H9 (cell line): ENCODE measurements around the gene OSBP. TPM values are rescaled to one million over a fixed set of nuclear protein-coding genes. Genes with fewer than 3 reads are reported as not detected.

ENCODE experiments used
- DNase-seq: peaks from one replicate; pipeline ENCODE4 v3.0.0-alpha.2; 2017
- H2AFZ ChIP-seq: one replicate; pipeline ENCODE4 v1.6.1; 2013; ENCODE audit warnings: mild to moderate bottlenecking, low read length, control low read depth, moderate library complexity
- H2AK5ac ChIP-seq: 2 replicates; pipeline ENCODE4 v1.6.1; 2013; ENCODE audit warnings: low read length, control low read depth, mixed read lengths; ENCODE audit not compliant: insufficient read length
- H2BK120ac ChIP-seq: one replicate; pipeline ENCODE4 v1.6.1; 2013; ENCODE audit warnings: low read depth, mild to moderate bottlenecking, low read length, control low read depth, inconsistent platforms; ENCODE audit not compliant: poor library complexity, severe bottlenecking
- H2BK12ac ChIP-seq: 2 replicates; pipeline ENCODE4 v1.6.1; 2013; ENCODE audit warnings: low read length, control low read depth, mixed read lengths, low read depth; ENCODE audit not compliant: insufficient read length
- H2BK15ac ChIP-seq: 2 replicates; pipeline ENCODE4 v1.6.1; 2013; ENCODE audit warnings: low read depth, low read length, control low read depth
- H2BK20ac ChIP-seq: one replicate; pipeline ENCODE4 v1.6.1; 2013; ENCODE audit warnings: low read depth, mild to moderate bottlenecking, low read length, control low read depth, inconsistent platforms; ENCODE audit not compliant: poor library complexity, severe bottlenecking
- H2BK5ac ChIP-seq: 2 replicates; pipeline ENCODE4 v1.6.1; 2013; ENCODE audit warnings: low read length, control low read depth, mixed read lengths; ENCODE audit not compliant: insufficient read length
- H3K14ac ChIP-seq: 2 replicates; pipeline ENCODE4 v1.6.1; 2013; ENCODE audit warnings: low read length, control low read depth; ENCODE audit not compliant: insufficient read depth
- H3K18ac ChIP-seq: 2 replicates; pipeline ENCODE4 v1.6.1; 2013; ENCODE audit warnings: low read depth, mild to moderate bottlenecking, mixed read lengths, low read length, control low read depth; ENCODE audit not compliant: insufficient read length
- H3K23ac ChIP-seq: 2 replicates; pipeline ENCODE4 v1.6.1; 2013; ENCODE audit warnings: low read length, control low read depth, mixed read lengths, low read depth; ENCODE audit not compliant: insufficient read length
- H3K23me2 ChIP-seq: 2 replicates; pipeline ENCODE4 v1.6.1; 2013; ENCODE audit warnings: low read depth, mild to moderate bottlenecking, mixed read lengths, low read length, control low read depth; ENCODE audit not compliant: insufficient read length, poor library complexity, severe bottlenecking
- H3K27ac ChIP-seq: 2 replicates; pipeline ENCODE4 v1.5.1; 2013; ENCODE audit warnings: low read length, control low read depth, mixed read lengths, low read depth; ENCODE audit not compliant: insufficient read length
- H3K27me3 ChIP-seq: 2 replicates; pipeline ENCODE4 v1.6.1; 2013; ENCODE audit warnings: low read length, control low read depth, inconsistent platforms; ENCODE audit not compliant: insufficient read depth
- H3K4ac ChIP-seq: 2 replicates; pipeline ENCODE4 v1.6.1; 2013; ENCODE audit warnings: low read depth, mild to moderate bottlenecking, control low read depth, inconsistent platforms, low read length, moderate library complexity
- H3K4me1 ChIP-seq: 2 replicates; pipeline ENCODE4 v1.6.1; 2013; ENCODE audit warnings: low read length, control low read depth, inconsistent platforms; ENCODE audit not compliant: insufficient read depth
- H3K4me2 ChIP-seq: 2 replicates; pipeline ENCODE4 v1.6.1; 2013; ENCODE audit warnings: low read length, control low read depth, mixed read lengths; ENCODE audit not compliant: insufficient read length, insufficient read depth
- H3K56ac ChIP-seq: 2 replicates; pipeline ENCODE4 v1.6.1; 2013; ENCODE audit warnings: low read depth, mild to moderate bottlenecking, mixed read lengths, low read length, control low read depth; ENCODE audit not compliant: insufficient read length
- H3K79me1 ChIP-seq: 2 replicates; pipeline ENCODE4 v1.6.1; 2013; ENCODE audit warnings: low read depth, mild to moderate bottlenecking, moderate library complexity, low read length, control low read depth, inconsistent platforms; ENCODE audit not compliant: insufficient read depth, poor library complexity, severe bottlenecking
- H3K79me2 ChIP-seq: 2 replicates; pipeline ENCODE4 v1.6.1; 2013; ENCODE audit warnings: low read length, control low read depth, inconsistent platforms; ENCODE audit not compliant: insufficient read depth
- H3K9ac ChIP-seq: 2 replicates; pipeline ENCODE4 v1.6.1; 2013; ENCODE audit warnings: low read length, control low read depth, mixed read lengths; ENCODE audit not compliant: insufficient read length; ENCODE audit errors: extremely low read depth
- H3K9me3 ChIP-seq: one replicate; pipeline ENCODE4 v1.6.1; 2013; ENCODE audit warnings: low read depth, low read length, inconsistent platforms; ENCODE audit not compliant: control insufficient read depth
- H3T11ph ChIP-seq: one replicate; pipeline ENCODE4 v1.6.1; 2013; ENCODE audit warnings: mild to moderate bottlenecking, low read length, control low read depth, inconsistent platforms
- H4K20me1 ChIP-seq: one replicate; pipeline ENCODE4 v1.6.1; 2013; ENCODE audit not compliant: control insufficient read depth, insufficient read length, insufficient read depth
- H4K5ac ChIP-seq: 2 replicates; pipeline ENCODE4 v1.6.1; 2013; ENCODE audit warnings: low read depth, mild to moderate bottlenecking, mixed read lengths, low read length, control low read depth; ENCODE audit not compliant: insufficient read length
- H4K8ac ChIP-seq: replicated peaks from 2 replicates; pipeline ENCODE4 v1.6.1; 2013; ENCODE audit warnings: low read length, control low read depth, mixed read lengths, low read depth; ENCODE audit not compliant: insufficient read length
- H4K91ac ChIP-seq: 2 replicates; pipeline ENCODE4 v1.6.1; 2013; ENCODE audit warnings: low read depth, mild to moderate bottlenecking, moderate library complexity, mixed read lengths, low read length, control low read depth; ENCODE audit not compliant: insufficient read length
- H3K27ac Mint-ChIP-seq, 3 experiments: 2 replicates in 2 of 3; 3 replicates in 1 of 3; pipeline ENCODE4 v1.8.0; 2020 to 2021; ENCODE audit warnings: mixed read lengths in 3 of 3, mild to moderate bottlenecking in 1 of 3, moderate library complexity in 1 of 3
- H3K27me3 Mint-ChIP-seq: 2 replicates; pipeline ENCODE4 v1.8.0; 2021; ENCODE audit warnings: low read depth, mild to moderate bottlenecking, moderate library complexity, mixed read lengths
- H3K36me3 Mint-ChIP-seq, 3 experiments: 2 replicates in 2 of 3; 3 replicates in 1 of 3; pipeline ENCODE4 v1.8.0; 2020 to 2021; ENCODE audit warnings: low read depth in 3 of 3, mixed read lengths in 3 of 3; ENCODE audit not compliant: insufficient read depth in 1 of 3
- H3K4me1 Mint-ChIP-seq, 2 experiments: 2 replicates each; pipeline ENCODE4 v1.8.0; 2020; ENCODE audit warnings: mixed read lengths in 2 of 2
- H3K4me3 Mint-ChIP-seq, 2 experiments: 2 replicates in 1 of 2; 3 replicates in 1 of 2; pipeline ENCODE4 v1.8.0; 2020 to 2021; ENCODE audit warnings: mild to moderate bottlenecking in 2 of 2, mixed read lengths in 2 of 2, moderate library complexity in 1 of 2
- H3K9me3 Mint-ChIP-seq, 2 experiments: 2 replicates in 1 of 2; 3 replicates in 1 of 2; pipeline ENCODE4 v1.8.0; 2020; ENCODE audit warnings: mild to moderate bottlenecking in 2 of 2, mixed read lengths in 2 of 2, moderate library complexity in 1 of 2
- CTCF ChIP-seq: fragments of 200-600 bp; sonication (generic); conservative IDR thresholded peaks from 3 replicates; pipeline ENCODE4 v1.8.0; 2021; ENCODE audit warnings: antibody characterized with exemption, mild to moderate bottlenecking
- WGBS: extraction: QIAGEN DNeasy Blood & Tissue Kit; methylation state at CpG from one replicate; pipeline ENCODE4 v1.1.7; 2013; ENCODE audit warnings: missing lambda C conversion rate, low lambda C conversion rate, mixed read lengths; ENCODE audit not compliant: insufficient read length; ENCODE audit errors: extremely low coverage; 5-methylcytosine and 5-hydroxymethylcytosine counted together
- total RNA-seq: library from RNA; stranded (reverse); gene quantifications from 2 replicates; pipeline ENCODE4 v1.2.1, GENCODE V29; 2021

OSBP gene
- total RNA-seq, 1 experiment from 2014 or later: 48.5 TPM

- H3K23ac ChIP-seq: no peak overlapping the region
- H3K79me2 ChIP-seq: no peaks in the 10 kb centered on the region
- no peak overlapping the region for H2BK120ac ChIP-seq
- H3K9me3 ChIP-seq: no peaks in the 10 kb centered on the region
- no peak overlapping the region for H2BK20ac ChIP-seq
- no peak overlapping the region for H3K4ac ChIP-seq
- no peak overlapping the region for H3T11ph ChIP-seq
- H3K18ac ChIP-seq: no peak overlapping the region
- no peaks in the 10 kb centered on the region for H3K23me2 ChIP-seq
- TF ChIP-seq CTCF: no peak
- H3K56ac ChIP-seq: no peak overlapping the region
- Mint-ChIP-seq H3K27ac (no peak overlapping the region), H3K36me3 (peaks cover 58 to 80% (median 62%) of the 10 kb centered on the region in 3 experiments), H3K4me3 (no peak overlapping the region; a peak in 1 of 5 replicates), H3K9me3 (peaks cover 15% of the 10 kb centered on the region in 2 experiments), H3K4me1 (no peaks in the 10 kb centered on the region), H3K27me3 (no peaks in the 10 kb centered on the region)
- no CpG with 5 or more reads among the region's 2 CpGs for WGBS
- H3K27me3 ChIP-seq: no peaks in the 10 kb centered on the region
- H4K20me1 ChIP-seq: no peaks in the 10 kb centered on the region
- no peak overlapping the region for H3K9ac ChIP-seq
- no peak overlapping the region for H4K8ac ChIP-seq
- no peak for DNase-seq
- no peak overlapping the region for H3K14ac ChIP-seq
- no peak overlapping the region for H2BK5ac ChIP-seq
- H3K4me2 ChIP-seq: no peak overlapping the region
- H3K79me1 ChIP-seq: no peaks in the 10 kb centered on the region
- H3K27ac ChIP-seq: no peak overlapping the region
- H2BK12ac ChIP-seq: no peak overlapping the region
- no peak overlapping the region for H4K91ac ChIP-seq
- no peak overlapping the region for H4K5ac ChIP-seq
- H3K4me1 ChIP-seq: no peaks in the 10 kb centered on the region
- no peak overlapping the region for H2AK5ac ChIP-seq
- no peak overlapping the region for H2BK15ac ChIP-seq
- H2AFZ ChIP-seq: no peak overlapping the region
Measured at GRCh38 chr11:59584294-59584693, 31.3 kb downstream of the OSBP start.
